ENCODE measurements around the gene AMZ1. TPM values are rescaled to one million over a fixed set of nuclear protein-coding genes. Genes with fewer than 3 reads are reported as not detected.
"Not testable (repeated sequence)": the region's sequence is repeated elsewhere in the genome, so short reads cannot be mapped to it uniquely, and the experiment has no call there.

AMZ1 gene
- total RNA-seq, 1 donor = 14.2 TPM

DNA sequence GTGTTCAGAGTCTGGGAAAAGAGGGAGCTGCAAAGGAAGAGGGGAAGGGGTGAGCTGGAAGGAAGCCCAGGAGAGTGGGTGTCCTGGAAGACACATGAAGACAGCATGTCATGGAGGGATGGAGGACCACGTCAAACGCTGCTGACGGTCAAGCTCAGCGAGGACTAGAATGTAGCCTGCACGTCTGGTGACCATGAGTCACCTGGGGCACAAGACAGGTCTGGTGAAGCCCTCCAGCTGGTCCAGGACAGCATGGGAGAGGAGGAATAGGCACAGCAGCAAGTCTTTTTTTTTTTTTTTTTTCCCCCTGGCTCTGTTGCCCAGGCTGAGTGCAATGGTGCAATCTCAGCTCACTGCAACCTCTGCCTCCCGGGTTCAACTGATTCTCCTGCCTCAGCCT lies 19.6 kb upstream of the AMZ1 start:
- DNase-seq (ENCODE audit: low read depth) = peak; percentile 81
- TF ChIP-seq, protein P1, sequence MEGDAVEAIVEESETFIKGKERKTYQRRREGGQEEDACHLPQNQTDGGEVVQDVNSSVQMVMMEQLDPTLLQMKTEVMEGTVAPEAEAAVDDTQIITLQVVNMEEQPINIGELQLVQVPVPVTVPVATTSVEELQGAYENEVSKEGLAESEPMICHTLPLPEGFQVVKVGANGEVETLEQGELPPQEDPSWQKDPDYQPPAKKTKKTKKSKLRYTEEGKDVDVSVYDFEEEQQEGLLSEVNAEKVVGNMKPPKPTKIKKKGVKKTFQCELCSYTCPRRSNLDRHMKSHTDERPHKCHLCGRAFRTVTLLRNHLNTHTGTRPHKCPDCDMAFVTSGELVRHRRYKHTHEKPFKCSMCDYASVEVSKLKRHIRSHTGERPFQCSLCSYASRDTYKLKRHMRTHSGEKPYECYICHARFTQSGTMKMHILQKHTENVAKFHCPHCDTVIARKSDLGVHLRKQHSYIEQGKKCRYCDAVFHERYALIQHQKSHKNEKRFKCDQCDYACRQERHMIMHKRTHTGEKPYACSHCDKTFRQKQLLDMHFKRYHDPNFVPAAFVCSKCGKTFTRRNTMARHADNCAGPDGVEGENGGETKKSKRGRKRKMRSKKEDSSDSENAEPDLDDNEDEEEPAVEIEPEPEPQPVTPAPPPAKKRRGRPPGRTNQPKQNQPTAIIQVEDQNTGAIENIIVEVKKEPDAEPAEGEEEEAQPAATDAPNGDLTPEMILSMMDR (IDR thresholded peaks at IDR 0.05; ENCODE audit: insufficient read depth, low read depth, low read length) = no peak
- H3K4me3 ChIP-seq (ENCODE audit: low read depth, low read length) = no peak overlapping the region

- no peak for DNase-seq (ENCODE audit: low read depth)
- TF ChIP-seq, protein P1 (IDR thresholded peaks at IDR 0.05; ENCODE audit: insufficient read depth, low read depth, low read length) = no peak
- no peak overlapping the region for H3K4me3 ChIP-seq (ENCODE audit: low read depth, low read length)
Measured at GRCh38 chr7:2670171-2670570, 17.8 kb upstream of the AMZ1 start.

DNA sequence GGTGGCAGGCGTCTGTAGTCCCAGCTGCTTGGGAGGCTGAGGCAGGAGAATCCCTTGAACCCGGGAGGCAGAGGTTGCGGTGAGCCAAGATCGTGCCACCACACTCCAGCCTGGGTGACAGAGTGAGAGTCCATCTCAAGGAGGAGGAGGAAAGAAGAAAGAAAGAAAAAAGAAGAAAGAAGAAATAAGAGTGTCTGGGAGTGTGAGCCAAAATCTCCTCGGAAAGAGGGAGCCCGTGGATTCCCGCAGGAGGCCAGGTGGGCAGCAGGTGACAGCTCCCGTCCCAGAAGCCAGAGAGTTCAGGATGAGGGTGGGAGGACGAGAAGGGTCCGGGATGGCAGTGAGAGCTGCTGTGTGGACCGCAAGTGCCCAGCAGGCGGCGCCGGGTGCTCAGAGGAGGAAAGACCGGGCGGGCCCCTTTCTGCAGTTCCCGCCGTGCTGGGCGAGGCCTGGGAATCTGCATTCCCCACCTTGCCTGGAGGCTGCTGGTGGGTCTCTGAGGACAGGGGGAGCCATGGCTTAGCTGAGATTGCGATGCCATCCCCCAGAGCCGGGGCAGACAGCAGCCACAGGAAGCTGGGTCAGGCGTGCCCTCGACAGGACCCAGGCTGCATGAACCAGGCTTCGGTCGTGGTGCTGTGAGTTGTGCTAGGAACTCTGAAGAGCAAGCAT lies 17.1 kb upstream of the AMZ1 start:
- peak; percentile 55 for DNase-seq (ENCODE audit: low read depth)

DNA sequence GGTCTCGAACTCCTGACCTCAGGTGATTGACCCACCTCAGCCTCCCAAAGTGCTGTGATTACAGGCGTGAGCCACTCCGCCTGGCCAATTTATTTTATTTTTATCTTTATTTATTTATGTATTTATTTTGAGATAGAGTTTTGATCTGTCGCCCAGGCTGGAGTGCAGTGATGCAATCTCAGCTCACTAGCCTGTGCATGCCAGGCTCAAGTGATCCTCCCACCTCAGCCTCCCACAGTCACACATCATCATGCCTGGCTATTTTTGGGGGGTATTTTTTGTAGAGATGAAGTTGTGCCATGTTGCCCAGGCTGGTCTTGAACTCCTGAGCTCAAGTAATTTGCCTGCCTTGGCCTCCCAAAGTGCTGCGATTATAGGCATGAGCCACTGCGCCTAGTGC lies 14.8 kb upstream of the AMZ1 start:
- DNase-seq (ENCODE audit: low read depth); H3K4me3 ChIP-seq (ENCODE audit: low read depth, low read length): not testable (repeated sequence)

More for the DNA sequence above, 17.1 kb upstream of the AMZ1 start:
- H3K4me3 ChIP-seq (ENCODE audit: low read depth, low read length) = no peak overlapping the region
- TF ChIP-seq, protein P1 (IDR thresholded peaks at IDR 0.05; ENCODE audit: insufficient read depth, low read depth, low read length) = peak; percentile 87

GRCh38 chr7:2673934-2674333 lies 14.1 kb upstream of the AMZ1 start:
- TF ChIP-seq, protein P1 (IDR thresholded peaks at IDR 0.05; ENCODE audit: insufficient read depth, low read depth, low read length) = no peak
- H3K4me3 ChIP-seq (ENCODE audit: low read depth, low read length) = no peak overlapping the region
- DNase-seq (ENCODE audit: low read depth) = no peak

DNA sequence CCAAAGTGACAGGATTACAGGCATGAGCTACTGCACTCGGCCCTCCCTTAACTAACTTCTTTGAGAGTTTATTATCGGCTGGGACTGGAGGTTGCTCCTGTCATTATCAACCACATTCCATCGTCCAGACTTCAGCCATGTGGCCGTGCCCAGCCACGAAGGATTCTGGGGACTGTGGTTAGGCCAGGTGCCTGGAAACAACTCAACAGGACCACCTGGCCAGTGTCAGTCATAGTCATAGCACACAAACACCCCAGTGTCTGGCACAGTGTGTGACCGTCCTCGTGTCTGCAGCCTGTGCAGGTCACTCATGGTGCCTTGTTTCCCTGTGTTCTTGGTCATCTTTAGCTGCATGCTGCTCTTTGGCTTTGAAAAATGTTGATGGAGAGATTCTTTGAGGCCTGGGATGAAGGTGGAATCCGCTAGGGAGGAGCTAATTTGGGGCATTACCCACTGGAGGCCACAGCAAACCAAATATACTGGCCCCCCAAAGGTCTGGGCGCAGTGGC lies 12.7 kb upstream of the AMZ1 start:
- TF ChIP-seq, protein P1 (IDR thresholded peaks at IDR 0.05; ENCODE audit: insufficient read depth, low read depth, low read length) = no peak
- DNase-seq (ENCODE audit: low read depth) = no peak
- H3K4me3 ChIP-seq (ENCODE audit: low read depth, low read length) = no peak overlapping the region

GRCh38 chr7:2676576-2676975 lies 11.4 kb upstream of the AMZ1 start:
- H3K4me3 ChIP-seq (ENCODE audit: low read depth, low read length); DNase-seq (ENCODE audit: low read depth): not testable (repeated sequence)

DNA sequence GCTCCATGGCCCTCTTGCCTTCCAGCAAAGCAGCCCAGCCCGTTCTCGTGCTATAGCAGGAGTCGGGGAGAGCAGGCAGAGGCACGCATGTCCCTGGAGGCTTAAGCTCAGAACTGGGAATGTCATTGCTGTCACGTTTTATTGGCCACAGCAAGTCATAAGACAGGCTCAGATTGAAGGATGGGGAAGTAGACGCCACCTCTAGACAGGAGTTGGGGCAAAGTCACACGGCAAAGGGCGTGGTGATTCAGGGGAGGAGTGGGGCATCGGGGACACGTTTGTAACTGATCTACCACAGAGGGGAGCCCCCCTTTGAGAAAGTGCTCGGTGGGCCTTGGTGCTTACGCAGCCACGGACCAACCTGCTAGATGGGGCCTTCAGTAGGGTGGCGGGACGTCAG lies 9.5 kb upstream of the AMZ1 start:
- H3K4me3 ChIP-seq (ENCODE audit: low read depth, low read length); DNase-seq (ENCODE audit: low read depth): not testable (repeated sequence)

- DNase-seq (ENCODE audit: low read depth); H3K4me3 ChIP-seq (ENCODE audit: low read depth, low read length): not testable (repeated sequence)
Measured at GRCh38 chr7:2679135-2680127, 8.6 kb upstream of the AMZ1 start.
